Activated effector memory CD4-positive, alpha-beta T cell treated with anti-CD3 and anti-CD28 coated beads, Interleukin-2, amount 50 U/mL, for 16 hours (primary cell): ENCODE results near the gene TMEM178B.

Source experiments
- DNase-seq: peaks from one replicate; pipeline ENCODE4 v3.0.0-alpha.2; 2020

The TMEM178B gene

GRCh38 chr7:141436575-141437075 lies 362.8 kb downstream of the TMEM178B start:
- no peak for DNase-seq

- no peak for DNase-seq
Measured at GRCh38 chr7:141439164-141439563, 365.3 kb downstream of the TMEM178B start.

GRCh38 chr7:141439776-141440175 lies 365.9 kb downstream of the TMEM178B start:
- DNase-seq = no peak

GRCh38 chr7:141441837-141442627 lies 368.2 kb downstream of the TMEM178B start:
- no peak for DNase-seq

GRCh38 chr7:141442781-141443180 lies 368.9 kb downstream of the TMEM178B start:
- no peak for DNase-seq

GRCh38 chr7:141444961-141445360 lies 371.1 kb downstream of the TMEM178B start:
- no peak for DNase-seq

- no peak for DNase-seq
Measured at GRCh38 chr7:141451232-141451631, 377.4 kb downstream of the TMEM178B start.

- DNase-seq = no peak
Measured at GRCh38 chr7:141452911-141453310, 379.0 kb downstream of the TMEM178B start.

GRCh38 chr7:141454338-141454737 lies 380.5 kb downstream of the TMEM178B start:
- no peak for DNase-seq

- no peak for DNase-seq
Measured at GRCh38 chr7:141455723-141456122, 381.9 kb downstream of the TMEM178B start.

GRCh38 chr7:141456298-141456697 lies 382.4 kb downstream of the TMEM178B start:
- no peak for DNase-seq

GRCh38 chr7:141456711-141457110 lies 382.8 kb downstream of the TMEM178B start:
- no peak for DNase-seq

- no peak for DNase-seq
Measured at GRCh38 chr7:141460781-141461715, 387.2 kb downstream of the TMEM178B start.

- DNase-seq = no peak
Measured at GRCh38 chr7:141461924-141462323, 388.1 kb downstream of the TMEM178B start.

GRCh38 chr7:141462958-141463357 lies 389.1 kb downstream of the TMEM178B start:
- no peak for DNase-seq

- no peak for DNase-seq
Measured at GRCh38 chr7:141463986-141464385, 390.1 kb downstream of the TMEM178B start.

- DNase-seq = no peak
Measured at GRCh38 chr7:141464551-141464950, 390.7 kb downstream of the TMEM178B start.

GRCh38 chr7:141466151-141466904 lies 392.5 kb downstream of the TMEM178B start:
- DNase-seq = no peak

- no peak for DNase-seq
Measured at GRCh38 chr7:141468341-141468740, 394.5 kb downstream of the TMEM178B start.

- DNase-seq = no peak
Measured at GRCh38 chr7:141475679-141476078, 401.8 kb downstream of the TMEM178B start.

- no peak for DNase-seq
Measured at GRCh38 chr7:141477865-141478264, 404.0 kb downstream of the TMEM178B start.

GRCh38 chr7:141478845-141479244 lies 405.0 kb downstream of the TMEM178B start:
- no peak for DNase-seq

- no peak for DNase-seq
Measured at GRCh38 chr7:141480953-141481352, 407.1 kb downstream of the TMEM178B start.
